ENCODE data around the gene DLST.
A peak's percentile ranks its signal among the peaks of the same experiment; 100 is the strongest.

Gene DLST

GRCh38 chr14:74940956-74941565 lies 59.3 kb downstream of the DLST start:
- H2AK5ac ChIP-seq (ENCODE audit: low read length) = peak overlapping the region; percentile 39
- DNase-seq = peak in 1 of 2 donors; percentile 46
- H3K9me3 ChIP-seq (ENCODE audit: insufficient read depth, low read depth, low read length) = no peaks in the 10 kb centered on the region
- H4K8ac ChIP-seq (ENCODE audit: low read depth, low read length) = peak overlapping the region; percentile 12
- peaks cover 13 to 16% of the 10 kb centered on the region in 2 experiments for H3K4me1 ChIP-seq (ENCODE audit: control insufficient read depth in 1 of 2, insufficient read depth in 2 of 2, low read length in 2 of 2)
- H3K79me1 ChIP-seq (ENCODE audit: low read length) = peaks cover 3% of the 10 kb centered on the region
- no peak overlapping the region for H2BK5ac ChIP-seq (ENCODE audit: low read depth, low read length, poor library complexity)
- no peak overlapping the region for H3K27ac ChIP-seq (ENCODE audit: low read depth, low read length)
- H2BK12ac ChIP-seq (ENCODE audit: low read length) = peak overlapping the region; percentile 53
- H3K9ac ChIP-seq (ENCODE audit: low read length) = no peak overlapping the region
- no CpG with 5 or more reads among the region's 18 CpGs for WGBS (ENCODE audit: extremely low coverage, insufficient coverage, insufficient read length)
- H3K23ac ChIP-seq (ENCODE audit: low read length) = no peak overlapping the region
- H2AFZ ChIP-seq (ENCODE audit: insufficient read depth, low read length, poor library complexity) = no peak overlapping the region
- H3K4me2 ChIP-seq (ENCODE audit: low read length) = no peak overlapping the region
- H4K12ac ChIP-seq (ENCODE audit: low read depth, low read length) = no peak overlapping the region
- H3K4me3 ChIP-seq (ENCODE audit: low read depth, low read length) = no peak overlapping the region
- no peak overlapping the region for H3K18ac ChIP-seq (ENCODE audit: low read length)
- no peaks in the 10 kb centered on the region for H3K79me2 ChIP-seq (ENCODE audit: control insufficient read depth, insufficient read depth, low read length, poor library complexity)
- H3K14ac ChIP-seq (ENCODE audit: low read length) = peak overlapping the region; percentile 35
- peak overlapping the region; percentile 1 for H4K91ac ChIP-seq (ENCODE audit: low read depth, low read length)
- peak overlapping the region; percentile 9 for H2BK120ac ChIP-seq (ENCODE audit: insufficient read depth, low read length, poor library complexity)
- H3K4ac ChIP-seq (ENCODE audit: low read depth, low read length) = peak overlapping the region; percentile 12
- H3K27me3 ChIP-seq (ENCODE audit: insufficient read depth, low read length) = no peaks in the 10 kb centered on the region
- peaks cover 2 to 7% of the 10 kb centered on the region in 2 experiments for H3K36me3 ChIP-seq (ENCODE audit: control insufficient read depth in 1 of 2, insufficient read depth in 2 of 2, low read length in 2 of 2)

GRCh38 chr14:74941676-74942097 lies 60.0 kb downstream of the DLST start:
- WGBS (ENCODE audit: extremely low coverage, insufficient coverage, insufficient read length) = no CpG with 5 or more reads among the region's 13 CpGs
- H3K79me2 ChIP-seq (ENCODE audit: control insufficient read depth, insufficient read depth, low read length, poor library complexity) = no peaks in the 10 kb centered on the region
- H3K4me2 ChIP-seq (ENCODE audit: low read length) = no peak overlapping the region

GRCh38 chr14:74942181-74942580 lies 60.5 kb downstream of the DLST start:
- DNase-seq = no peak
- H3K9me3 ChIP-seq (ENCODE audit: insufficient read depth, low read depth, low read length) = no peaks in the 10 kb centered on the region
- H3K27ac ChIP-seq (ENCODE audit: low read depth, low read length) = no peak overlapping the region
- H3K4me3 ChIP-seq (ENCODE audit: low read depth, low read length) = no peak overlapping the region
- H3K27me3 ChIP-seq (ENCODE audit: insufficient read depth, low read length) = no peaks in the 10 kb centered on the region
- H2AK5ac ChIP-seq (ENCODE audit: low read length) = peak overlapping the region; percentile 22
- peaks cover 7 to 9% of the 10 kb centered on the region in 2 experiments for H3K36me3 ChIP-seq (ENCODE audit: control insufficient read depth in 1 of 2, insufficient read depth in 2 of 2, low read length in 2 of 2)
- H3K23ac ChIP-seq (ENCODE audit: low read length) = no peak overlapping the region
- WGBS (ENCODE audit: extremely low coverage, insufficient coverage, insufficient read length) = no CpG with 5 or more reads among the region's 12 CpGs
- H2AFZ ChIP-seq (ENCODE audit: insufficient read depth, low read length, poor library complexity) = peak overlapping the region; percentile 9
- H2BK12ac ChIP-seq (ENCODE audit: low read length) = no peak overlapping the region
- no peak overlapping the region for H3K18ac ChIP-seq (ENCODE audit: low read length)
- H3K14ac ChIP-seq (ENCODE audit: low read length) = no peak overlapping the region
- H3K4me2 ChIP-seq (ENCODE audit: low read length) = no peak overlapping the region
- H3K79me1 ChIP-seq (ENCODE audit: low read length) = peaks cover 3% of the 10 kb centered on the region
- peaks cover 13 to 16% of the 10 kb centered on the region in 2 experiments for H3K4me1 ChIP-seq (ENCODE audit: control insufficient read depth in 1 of 2, insufficient read depth in 2 of 2, low read length in 2 of 2)
- H4K8ac ChIP-seq (ENCODE audit: low read depth, low read length) = peak overlapping the region; percentile 23
- H3K79me2 ChIP-seq (ENCODE audit: control insufficient read depth, insufficient read depth, low read length, poor library complexity) = no peaks in the 10 kb centered on the region
- no peak overlapping the region for H4K12ac ChIP-seq (ENCODE audit: low read depth, low read length)
- H2BK120ac ChIP-seq (ENCODE audit: insufficient read depth, low read length, poor library complexity) = no peak overlapping the region
- H3K9ac ChIP-seq (ENCODE audit: low read length) = no peak overlapping the region
- H3K4ac ChIP-seq (ENCODE audit: low read depth, low read length) = no peak overlapping the region
- no peak overlapping the region for H2BK5ac ChIP-seq (ENCODE audit: low read depth, low read length, poor library complexity)
- H4K91ac ChIP-seq (ENCODE audit: low read depth, low read length) = peak overlapping the region; percentile 53

More at GRCh38 chr14:74941676-74942097, 60.0 kb downstream of the DLST start:
- Histone ChIP-seq H3K4me3 (ENCODE audit: low read depth, low read length) (no peak overlapping the region), H3K4ac (ENCODE audit: low read depth, low read length) (no peak overlapping the region), H2BK5ac (ENCODE audit: low read depth, low read length, poor library complexity) (no peak overlapping the region), H3K27me3 (ENCODE audit: insufficient read depth, low read length) (no peaks in the 10 kb centered on the region), H4K12ac (ENCODE audit: low read depth, low read length) (no peak overlapping the region), H3K36me3 (ENCODE audit: control insufficient read depth in 1 of 2, insufficient read depth in 2 of 2, low read length in 2 of 2) (peaks cover 5 to 7% of the 10 kb centered on the region in 2 experiments), H3K4me1 (ENCODE audit: control insufficient read depth in 1 of 2, insufficient read depth in 2 of 2, low read length in 2 of 2) (peaks cover 13 to 16% of the 10 kb centered on the region in 2 experiments), H2AK5ac (ENCODE audit: low read length) (no peak overlapping the region), H3K79me1 (ENCODE audit: low read length) (peaks cover 3% of the 10 kb centered on the region), H3K9ac (ENCODE audit: low read length) (no peak overlapping the region), H3K27ac (ENCODE audit: low read depth, low read length) (no peak overlapping the region), H3K18ac (ENCODE audit: low read length) (no peak overlapping the region), H3K23ac (ENCODE audit: low read length) (no peak overlapping the region), H4K91ac (ENCODE audit: low read depth, low read length) (no peak overlapping the region), H2BK120ac (ENCODE audit: insufficient read depth, low read length, poor library complexity) (no peak overlapping the region), H2AFZ (ENCODE audit: insufficient read depth, low read length, poor library complexity) (peak overlapping the region; percentile 62), H3K9me3 (ENCODE audit: insufficient read depth, low read depth, low read length) (no peaks in the 10 kb centered on the region), H4K8ac (ENCODE audit: low read depth, low read length) (no peak overlapping the region), H2BK12ac (ENCODE audit: low read length) (peak overlapping the region; percentile 14), H3K14ac (ENCODE audit: low read length) (no peak overlapping the region)
- DNase-seq = peak in 1 of 2 donors; percentile 35

GRCh38 chr14:74942608-74943007 lies 60.9 kb downstream of the DLST start:
- H3K14ac ChIP-seq (ENCODE audit: low read length) = no peak overlapping the region
- H3K4me2 ChIP-seq (ENCODE audit: low read length) = no peak overlapping the region
- H4K12ac ChIP-seq (ENCODE audit: low read depth, low read length) = no peak overlapping the region
- peaks cover 3% of the 10 kb centered on the region for H3K79me1 ChIP-seq (ENCODE audit: low read length)
- no peak overlapping the region for H3K18ac ChIP-seq (ENCODE audit: low read length)
- H4K8ac ChIP-seq (ENCODE audit: low read depth, low read length) = no peak overlapping the region
- no peak overlapping the region for H4K91ac ChIP-seq (ENCODE audit: low read depth, low read length)
- no peak overlapping the region for H3K9ac ChIP-seq (ENCODE audit: low read length)
- H2BK120ac ChIP-seq (ENCODE audit: insufficient read depth, low read length, poor library complexity) = no peak overlapping the region
- H2BK5ac ChIP-seq (ENCODE audit: low read depth, low read length, poor library complexity) = no peak overlapping the region
- H3K4ac ChIP-seq (ENCODE audit: low read depth, low read length) = no peak overlapping the region
- no peaks in the 10 kb centered on the region for H3K27me3 ChIP-seq (ENCODE audit: insufficient read depth, low read length)
- H3K4me3 ChIP-seq (ENCODE audit: low read depth, low read length) = no peak overlapping the region
- H3K9me3 ChIP-seq (ENCODE audit: insufficient read depth, low read depth, low read length) = no peaks in the 10 kb centered on the region
- WGBS (ENCODE audit: extremely low coverage, insufficient coverage, insufficient read length) = no CpG with 5 or more reads among the region's 11 CpGs
- no peaks in the 10 kb centered on the region for H3K79me2 ChIP-seq (ENCODE audit: control insufficient read depth, insufficient read depth, low read length, poor library complexity)
- H3K23ac ChIP-seq (ENCODE audit: low read length) = no peak overlapping the region
- no peak overlapping the region for H2AFZ ChIP-seq (ENCODE audit: insufficient read depth, low read length, poor library complexity)
- H3K36me3 ChIP-seq (ENCODE audit: control insufficient read depth in 1 of 2, insufficient read depth in 2 of 2, low read length in 2 of 2) = peaks cover 9 to 13% of the 10 kb centered on the region in 2 experiments
- peaks cover 13 to 16% of the 10 kb centered on the region in 2 experiments for H3K4me1 ChIP-seq (ENCODE audit: control insufficient read depth in 1 of 2, insufficient read depth in 2 of 2, low read length in 2 of 2)
- H3K27ac ChIP-seq (ENCODE audit: low read depth, low read length) = no peak overlapping the region
- DNase-seq = no peak
- H2BK12ac ChIP-seq (ENCODE audit: low read length) = no peak overlapping the region
- no peak overlapping the region for H2AK5ac ChIP-seq (ENCODE audit: low read length)
